ENCODE data around the gene DENND5A.
A peak's percentile ranks its signal among the peaks of the same experiment; 100 is the strongest.
"Not testable (repeated sequence)": the region's sequence is repeated elsewhere in the genome, so short reads cannot be mapped to it uniquely, and the experiment has no call there.

The DENND5A gene

GRCh38 chr11:9176550-9176949, 88.6 kb downstream of the DENND5A start:
- H3K4me3 ChIP-seq (ENCODE audit: low read depth, low read length) = no peak overlapping the region
- no peak for TF ChIP-seq CTCF (conservative IDR thresholded peaks at IDR 0.05; ENCODE audit: low read depth, low read length)
- no peak for DNase-seq (ENCODE audit: low read depth)

- no peak overlapping the region for H3K4me3 ChIP-seq (ENCODE audit: low read depth, low read length)
- TF ChIP-seq CTCF (conservative IDR thresholded peaks at IDR 0.05; ENCODE audit: low read depth, low read length) = no peak
- no peak for DNase-seq (ENCODE audit: low read depth)
Measured at GRCh38 chr11:9176136-9176535, 89.0 kb downstream of the DENND5A start.

GRCh38 chr11:9172389-9172788, 92.8 kb downstream of the DENND5A start:
- H3K4me3 ChIP-seq (ENCODE audit: low read depth, low read length) = no peak overlapping the region
- peak; percentile 46 for DNase-seq (ENCODE audit: low read depth)
- TF ChIP-seq CTCF (conservative IDR thresholded peaks at IDR 0.05; ENCODE audit: low read depth, low read length) = no peak

- peak; percentile 78 for DNase-seq (ENCODE audit: low read depth)
- no peak overlapping the region for H3K4me3 ChIP-seq (ENCODE audit: low read depth, low read length)
- TF ChIP-seq CTCF (conservative IDR thresholded peaks at IDR 0.05; ENCODE audit: low read depth, low read length) = no peak
Measured at GRCh38 chr11:9170450-9170849, 94.7 kb downstream of the DENND5A start.

- no peak overlapping the region for H3K4me3 ChIP-seq (ENCODE audit: low read depth, low read length)
- DNase-seq (ENCODE audit: low read depth) = no peak
- TF ChIP-seq CTCF (conservative IDR thresholded peaks at IDR 0.05; ENCODE audit: low read depth, low read length) = no peak
Measured at GRCh38 chr11:9169595-9170295, 95.4 kb downstream of the DENND5A start.

GRCh38 chr11:9161991-9162390, 103.2 kb downstream of the DENND5A start:
- not testable (repeated sequence) for DNase-seq (ENCODE audit: low read depth); H3K4me3 ChIP-seq (ENCODE audit: low read depth, low read length)

- DNase-seq (ENCODE audit: low read depth) = peak; percentile 21
- H3K4me3 ChIP-seq (ENCODE audit: low read depth, low read length) = no peak overlapping the region
- no peak for TF ChIP-seq CTCF (conservative IDR thresholded peaks at IDR 0.05; ENCODE audit: low read depth, low read length)
Measured at GRCh38 chr11:9160166-9160565, 105.0 kb downstream of the DENND5A start.
